Subcutaneous abdominal adipose tissue (tissue), 5 donors: Measurements from ENCODE around the gene POT1.

Source experiments
- H3K27ac ChIP-seq: one replicate; pipeline ENCODE4 v1.7.0; 2013; ENCODE audit warnings: low read depth, mild to moderate bottlenecking, inconsistent platforms, low read length, moderate library complexity
- H3K27me3 ChIP-seq, 5 donors: one replicate each; pipeline ENCODE4 v1.7.0; 2013; ENCODE audit warnings: low read length in 5 of 5, inconsistent platforms in 1 of 5; ENCODE audit not compliant: control insufficient read depth in 5 of 5, insufficient read depth in 4 of 5
- H3K36me3 ChIP-seq, 5 donors: one replicate each; pipeline ENCODE4 v1.7.0; 2013; ENCODE audit warnings: low read length in 5 of 5; ENCODE audit not compliant: control insufficient read depth in 5 of 5, insufficient read depth in 5 of 5
- H3K4me1 ChIP-seq, 5 donors: one replicate each; pipeline ENCODE4 v1.7.0; 2013; ENCODE audit warnings: low read length in 5 of 5, mild to moderate bottlenecking in 3 of 5, moderate library complexity in 1 of 5; ENCODE audit not compliant: control insufficient read depth in 5 of 5, insufficient read depth in 5 of 5
- H3K4me3 ChIP-seq, 5 donors: one replicate each; pipeline ENCODE4 v1.7.0; 2013; ENCODE audit warnings: low read length in 5 of 5, low read depth in 1 of 5
- H3K9ac ChIP-seq, 5 donors: one replicate each; pipeline ENCODE4 v1.7.0; 2013; ENCODE audit warnings: low read length in 5 of 5, mild to moderate bottlenecking in 4 of 5, moderate library complexity in 3 of 5
- H3K9me3 ChIP-seq, 5 donors: one replicate each; pipeline ENCODE4 v1.7.0; 2013; ENCODE audit warnings: low read length in 5 of 5; ENCODE audit not compliant: control insufficient read depth in 5 of 5
- donor health status: healthy.
- donor health status: healthy.
- donor health status: healthy.
- donor health status: healthy.
- donor health status: healthy.

Gene POT1

GRCh38 chr7:124792696-124793095 is 136.9 kb downstream of the POT1 start:
- no peak overlapping the region for H3K27ac ChIP-seq
- no peak overlapping the region for H3K9ac ChIP-seq
- no peak overlapping the region for H3K4me3 ChIP-seq
- no peaks in the 10 kb centered on the region for H3K9me3 ChIP-seq
- no peaks in the 10 kb centered on the region for H3K4me1 ChIP-seq
- H3K36me3 ChIP-seq = no peaks in the 10 kb centered on the region
- no peaks in the 10 kb centered on the region for H3K27me3 ChIP-seq

GRCh38 chr7:124792002-124792401 is 137.6 kb downstream of the POT1 start:
- no peaks in the 10 kb centered on the region for H3K27me3 ChIP-seq
- H3K9ac ChIP-seq = no peak overlapping the region
- no peaks in the 10 kb centered on the region for H3K4me1 ChIP-seq
- H3K4me3 ChIP-seq = no peak overlapping the region
- no peak overlapping the region for H3K27ac ChIP-seq
- no peaks in the 10 kb centered on the region for H3K36me3 ChIP-seq
- H3K9me3 ChIP-seq = no peaks in the 10 kb centered on the region

GRCh38 chr7:124791426-124791825 is 138.2 kb downstream of the POT1 start:
- no peak overlapping the region for H3K9ac ChIP-seq
- H3K27me3 ChIP-seq = no peaks in the 10 kb centered on the region
- H3K4me1 ChIP-seq = no peaks in the 10 kb centered on the region
- H3K9me3 ChIP-seq = no peaks in the 10 kb centered on the region
- H3K27ac ChIP-seq = no peak overlapping the region
- no peak overlapping the region for H3K4me3 ChIP-seq
- H3K36me3 ChIP-seq = no peaks in the 10 kb centered on the region

- H3K9me3 ChIP-seq = no peaks in the 10 kb centered on the region
- no peaks in the 10 kb centered on the region for H3K27me3 ChIP-seq
- H3K9ac ChIP-seq = peak overlapping the region in 1 of 5 donors; percentile 32
- H3K36me3 ChIP-seq = no peaks in the 10 kb centered on the region
- no peaks in the 10 kb centered on the region for H3K4me1 ChIP-seq
- peak overlapping the region in 4 of 5 donors; percentile 12 to 48 (median 37) for H3K4me3 ChIP-seq
- H3K27ac ChIP-seq = no peak overlapping the region
Observed at GRCh38 chr7:124790645-124791044, 139.0 kb downstream of the POT1 start.

DNA sequence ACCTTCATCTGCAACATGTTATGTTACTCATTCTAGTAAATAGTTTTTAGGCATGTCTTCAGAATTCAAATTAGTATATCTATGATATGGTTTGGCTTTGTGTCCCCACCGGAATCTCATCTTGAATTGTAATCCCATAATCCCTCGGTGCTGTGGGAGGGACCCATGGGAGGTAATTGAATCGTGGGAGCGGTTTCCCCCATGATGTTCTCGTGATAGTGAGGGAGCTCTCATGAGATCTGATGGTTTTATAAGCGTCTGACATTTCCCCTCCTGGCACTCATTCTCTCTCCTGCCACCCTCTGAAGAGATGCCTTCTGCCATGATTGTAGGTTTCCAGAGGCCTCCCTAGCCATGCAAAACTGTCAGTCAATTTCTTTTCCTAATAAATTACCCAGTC is 143.6 kb downstream of the POT1 start:
- H3K27me3 ChIP-seq = no peaks in the 10 kb centered on the region
- H3K4me1 ChIP-seq = no peaks in the 10 kb centered on the region
- no peaks in the 10 kb centered on the region for H3K36me3 ChIP-seq
- H3K9ac ChIP-seq = no peak overlapping the region
- H3K27ac ChIP-seq = no peak overlapping the region
- H3K9me3 ChIP-seq = no peaks in the 10 kb centered on the region
- no peak overlapping the region for H3K4me3 ChIP-seq

- Histone ChIP-seq H3K4me3 (no peak overlapping the region), H3K27me3 (no peaks in the 10 kb centered on the region)
Observed at GRCh38 chr7:124784879-124785818, 144.5 kb downstream of the POT1 start.

GRCh38 chr7:124783271-124783670 is 146.4 kb downstream of the POT1 start:
- H3K4me3 ChIP-seq = no peak overlapping the region
- no peaks in the 10 kb centered on the region for H3K9me3 ChIP-seq
- no peaks in the 10 kb centered on the region for H3K4me1 ChIP-seq
- no peak overlapping the region for H3K27ac ChIP-seq
- no peaks in the 10 kb centered on the region for H3K36me3 ChIP-seq
- no peak overlapping the region for H3K9ac ChIP-seq
- no peaks in the 10 kb centered on the region for H3K27me3 ChIP-seq

More at GRCh38 chr7:124784879-124785818, 144.5 kb downstream of the POT1 start:
- H3K9me3 ChIP-seq = no peaks in the 10 kb centered on the region
- no peaks in the 10 kb centered on the region for H3K4me1 ChIP-seq
- no peak overlapping the region for H3K9ac ChIP-seq
- H3K27ac ChIP-seq = no peak overlapping the region
- no peaks in the 10 kb centered on the region for H3K36me3 ChIP-seq

- no peaks in the 10 kb centered on the region for H3K9me3 ChIP-seq
- no peak overlapping the region for H3K27ac ChIP-seq
- no peak overlapping the region for H3K4me3 ChIP-seq
- no peak overlapping the region for H3K9ac ChIP-seq
- H3K4me1 ChIP-seq = no peaks in the 10 kb centered on the region
- H3K36me3 ChIP-seq = no peaks in the 10 kb centered on the region
- no peaks in the 10 kb centered on the region for H3K27me3 ChIP-seq
Observed at GRCh38 chr7:124781907-124782734, 147.5 kb downstream of the POT1 start.

DNA sequence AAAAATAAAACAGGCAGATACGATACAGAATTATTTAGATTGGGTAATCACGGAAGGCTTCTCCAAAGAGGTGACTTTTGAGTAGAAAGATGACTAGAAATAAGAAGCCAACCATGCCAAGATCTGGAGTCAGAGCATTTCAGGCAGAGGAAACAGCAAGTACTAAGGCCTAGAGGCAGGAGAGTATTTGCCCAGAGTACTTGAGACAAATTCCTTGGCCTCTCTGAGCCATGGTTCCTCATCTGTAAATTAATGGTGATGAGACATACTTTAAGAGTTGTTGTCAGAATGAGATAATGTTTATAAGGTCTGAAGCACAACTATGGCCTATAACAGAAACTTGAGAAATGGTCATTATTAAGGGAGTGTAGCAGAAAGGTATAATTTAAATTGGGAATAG is 148.2 kb downstream of the POT1 start:
- H3K4me3 ChIP-seq = no peak overlapping the region
- H3K4me1 ChIP-seq = no peaks in the 10 kb centered on the region
- no peaks in the 10 kb centered on the region for H3K27me3 ChIP-seq
- H3K27ac ChIP-seq = no peak overlapping the region
- no peaks in the 10 kb centered on the region for H3K36me3 ChIP-seq
- no peaks in the 10 kb centered on the region for H3K9me3 ChIP-seq
- H3K9ac ChIP-seq = no peak overlapping the region

DNA sequence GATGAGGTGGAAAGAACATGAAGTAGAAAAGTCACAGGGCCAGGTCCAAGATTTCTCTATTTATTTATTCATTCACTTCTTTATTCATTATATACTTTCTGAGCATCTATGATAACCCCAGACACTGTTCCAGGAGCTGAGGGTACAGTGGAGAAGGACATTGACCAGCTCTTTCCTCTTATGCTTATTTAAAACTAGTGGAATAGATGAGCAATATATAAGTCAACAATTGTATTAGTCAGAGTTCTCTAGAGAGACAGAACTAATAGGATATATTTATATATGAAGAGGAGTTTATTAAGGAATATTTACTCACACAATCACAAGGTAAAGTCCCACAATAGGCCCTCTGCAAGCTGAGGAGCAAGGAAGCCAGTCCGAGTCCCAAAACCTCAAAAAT is 149.0 kb downstream of the POT1 start:
- Histone ChIP-seq H3K27ac (no peak overlapping the region), H3K4me1 (no peaks in the 10 kb centered on the region), H3K9me3 (no peaks in the 10 kb centered on the region), H3K27me3 (no peaks in the 10 kb centered on the region), H3K4me3 (no peak overlapping the region), H3K36me3 (no peaks in the 10 kb centered on the region), H3K9ac (no peak overlapping the region)
